IMR-90 (cell line): ENCODE measurements around the gene YTHDC2. TPM values are rescaled to one million over a fixed set of nuclear protein-coding genes. Genes with fewer than 3 reads are reported as not detected.

Experiments
- ATAC-seq: fragments of 200-7000 bp; cut with Tn5 transposase; 2 replicates; pipeline ENCODE4 v1.9.1; 2020; ENCODE audit warnings: low read depth, mild to moderate bottlenecking, moderate library complexity
- BruUV-seq: library from RNA; stranded (reverse); fragments of 400-500 nt; replicated peaks from 2 replicates; lab custom pipeline; 2021; lab: Mats Ljungman, UMichigan
- CTCF ChIA-PET: fragments of 300-600 bp; formaldehyde crosslinking; extraction: SDS; loops from one replicate; lab custom pipeline; 2021; ENCODE audit warnings: antibody characterized with exemption; lab: Yijun Ruan, JAX
- POLR2A ChIA-PET: fragments of 300-600 bp; sonication (Branson Sonifier 250); formaldehyde crosslinking; loops from one replicate; lab custom pipeline; 2022; ENCODE audit warnings: antibody characterized with exemption; ENCODE audit not compliant: unreplicated experiment; lab: Charles Lee
- DNase-seq: peaks from one replicate; pipeline ENCODE4 v3.0.0; 2013
- H2AFZ ChIP-seq: replicated peaks from 2 replicates; pipeline ENCODE3; 2013; ENCODE audit warnings: low read length, mild to moderate bottlenecking; ENCODE audit not compliant: poor library complexity
- H2AK5ac ChIP-seq: 2 replicates; pipeline ENCODE4 v1.6.1; 2013; ENCODE audit warnings: low read depth, low read length, inconsistent platforms
- H2AK9ac ChIP-seq: replicated peaks from 2 replicates; pipeline ENCODE3; 2013; ENCODE audit warnings: mild to moderate bottlenecking, low read depth, low read length, moderate library complexity; ENCODE audit not compliant: poor library complexity
- H2BK120ac ChIP-seq: 2 replicates; pipeline ENCODE4 v1.6.1; 2013; ENCODE audit warnings: low read depth, low read length, inconsistent platforms
- H2BK15ac ChIP-seq: 3 replicates; pipeline ENCODE4 v1.6.1; 2013; ENCODE audit warnings: low read depth, low read length, inconsistent platforms
- H2BK20ac ChIP-seq: 2 replicates; pipeline ENCODE4 v1.6.1; 2013; ENCODE audit warnings: low read depth, mild to moderate bottlenecking, inconsistent platforms, low read length, moderate library complexity
- H2BK5ac ChIP-seq: 2 replicates; pipeline ENCODE4 v1.6.1; 2013; ENCODE audit warnings: mild to moderate bottlenecking, low read depth, low read length, inconsistent platforms; ENCODE audit not compliant: poor library complexity, severe bottlenecking
- H3K14ac ChIP-seq: replicated peaks from 2 replicates; pipeline ENCODE4 v1.6.1; 2013; ENCODE audit warnings: low read depth, low read length, inconsistent platforms
- H3K18ac ChIP-seq: 2 replicates; pipeline ENCODE4 v1.6.1; 2013; ENCODE audit warnings: low read depth, low read length, control low read depth
- H3K23ac ChIP-seq: 2 replicates; pipeline ENCODE4 v1.6.1; 2013; ENCODE audit warnings: low read depth, low read length, inconsistent platforms
- H3K27ac ChIP-seq: 2 replicates; pipeline ENCODE4 v1.5.1; 2013; ENCODE audit warnings: mild to moderate bottlenecking, control low read depth, low read length; ENCODE audit not compliant: insufficient read depth
- H3K27me3 ChIP-seq: 2 replicates; pipeline ENCODE4 v1.6.1; 2013; ENCODE audit warnings: low read length; ENCODE audit not compliant: control insufficient read depth, insufficient read depth
- H3K36me3 ChIP-seq: 2 replicates; pipeline ENCODE4 v1.6.1; 2013; ENCODE audit warnings: low read length, mixed read lengths; ENCODE audit not compliant: control insufficient read depth, insufficient read depth
- H3K4ac ChIP-seq: 2 replicates; pipeline ENCODE4 v1.6.1; 2013; ENCODE audit warnings: low read depth, low read length, inconsistent platforms
- H3K4me1 ChIP-seq: 2 replicates; pipeline ENCODE4 v1.6.1; 2013; ENCODE audit warnings: low read length, mixed read lengths; ENCODE audit not compliant: control insufficient read depth, insufficient read depth
- H3K4me2 ChIP-seq: 2 replicates; pipeline ENCODE4 v1.6.1; 2013; ENCODE audit warnings: low read depth, mild to moderate bottlenecking, control low read depth, low read length, moderate library complexity
- H3K4me3 ChIP-seq: 2 replicates; pipeline ENCODE4 v1.5.1; 2013; ENCODE audit warnings: low read depth, mild to moderate bottlenecking, control low read depth, low read length, moderate library complexity; ENCODE audit not compliant: insufficient read depth
- H3K56ac ChIP-seq: 2 replicates; pipeline ENCODE4 v1.6.1; 2013; ENCODE audit warnings: low read length, inconsistent platforms; ENCODE audit not compliant: insufficient read depth; ENCODE audit errors: extremely low read depth
- H3K79me1 ChIP-seq, 2 experiments: 2 replicates each; pipeline ENCODE4 v1.6.1; 2013; ENCODE audit warnings: low read length in 2 of 2, inconsistent platforms in 1 of 2, low read depth in 1 of 2
- H3K9ac ChIP-seq: 2 replicates; pipeline ENCODE4 v1.6.1; 2013; ENCODE audit warnings: low read depth, low read length, control low read depth
- H3K9me1 ChIP-seq: 2 replicates; pipeline ENCODE4 v1.6.1; 2013; ENCODE audit warnings: low read length, inconsistent platforms; ENCODE audit not compliant: insufficient read depth
- H3K9me3 ChIP-seq: 2 replicates; pipeline ENCODE4 v1.6.1; 2013; ENCODE audit warnings: low read length; ENCODE audit not compliant: control insufficient read depth, insufficient read depth
- H4K20me1 ChIP-seq: 2 replicates; pipeline ENCODE4 v1.6.1; 2013; ENCODE audit warnings: low read length, inconsistent platforms; ENCODE audit not compliant: insufficient read depth
- H4K5ac ChIP-seq: 2 replicates; pipeline ENCODE4 v1.6.1; 2013; ENCODE audit warnings: mild to moderate bottlenecking, low read depth, low read length, control low read depth
- H4K8ac ChIP-seq, 2 experiments: 2 replicates each; pipeline ENCODE4 v1.6.1; 2013; ENCODE audit warnings: low read depth in 2 of 2, low read length in 2 of 2, control low read depth in 1 of 2, inconsistent platforms in 1 of 2
- H4K91ac ChIP-seq: 2 replicates; pipeline ENCODE4 v1.6.1; 2013; ENCODE audit warnings: low read depth, low read length, inconsistent platforms; ENCODE audit not compliant: insufficient read depth
- BHLHE40 ChIP-seq: fragments of 150-350 bp; IDR thresholded peaks from 2 replicates; pipeline ENCODE4 v1.6.1; 2016; ENCODE audit warnings: mild to moderate bottlenecking, low read depth, low read length
- CHD1 ChIP-seq: IDR thresholded peaks from 2 replicates; pipeline ENCODE4 v1.6.1; 2012; ENCODE audit warnings: low read depth, low read length, improper control_type of control experiment
- FOS ChIP-seq: fragments of 150-350 bp; IDR thresholded peaks from 2 replicates; pipeline ENCODE4 v1.6.1; 2016; ENCODE audit warnings: low read depth, low read length
- MAZ ChIP-seq: IDR thresholded peaks from 2 replicates; pipeline ENCODE4 v1.6.1; 2012; ENCODE audit warnings: low read depth, mild to moderate bottlenecking, low read length, improper control_type of control experiment, moderate library complexity, borderline replicate concordance
- MXI1 ChIP-seq: IDR thresholded peaks from 2 replicates; pipeline ENCODE4 v1.6.1; 2012; ENCODE audit warnings: low read depth, mild to moderate bottlenecking, low read length, moderate library complexity, borderline replicate concordance
- NFE2L2 ChIP-seq: fragments of 150-350 bp; IDR thresholded peaks from 2 replicates; pipeline ENCODE4 v1.6.1; 2016; ENCODE audit warnings: low read depth, mild to moderate bottlenecking, low read length
- POLR2A ChIP-seq: IDR thresholded peaks from 2 replicates; pipeline ENCODE4 v1.6.1; 2012; ENCODE audit warnings: mild to moderate bottlenecking, low read depth, low read length
- RCOR1 ChIP-seq: IDR thresholded peaks from 2 replicates; pipeline ENCODE4 v1.6.1; 2012; ENCODE audit warnings: mild to moderate bottlenecking, low read length, improper control_type of control experiment; ENCODE audit not compliant: insufficient replicate concordance
- RFX5 ChIP-seq: IDR thresholded peaks from 2 replicates; pipeline ENCODE4 v1.8.0; 2012; ENCODE audit warnings: low read depth, mild to moderate bottlenecking, low read length, moderate library complexity
- WGBS, 2 experiments: methylation state at CpG; one replicate each; pipeline versions ENCODE4 v1.1.5 to v1.1.7; 2013; ENCODE audit warnings: missing lambda C conversion rate in 2 of 2; ENCODE audit not compliant: insufficient read length in 1 of 2; ENCODE audit errors: extremely low coverage in 2 of 2; 5-methylcytosine and 5-hydroxymethylcytosine counted together
- dilution Hi-C: fragments of 300-500 bp; cut with HindIII; formaldehyde crosslinking; loops from one replicate; pipeline ENCODE4 v1.14.3; 2018; ENCODE audit warnings: low sequenced_read_pairs; ENCODE audit not compliant: unreplicated experiment
- in situ Hi-C: fragments of 300-500 bp; cut with MboI; formaldehyde crosslinking; loops from 3 replicates; pipeline ENCODE4 v1.14.3; 2019; ENCODE audit warnings: low sequenced_read_pairs, inconsistent platforms, mixed read lengths
- intact Hi-C: fragments of 100-400 bp; cut with micrococcal nuclease; formaldehyde crosslinking; loops from 2 replicates; pipeline ENCODE4 v1.10.0; 2022
- polyA plus RNA-seq, 3 experiments: library from polyadenylated mRNA; depleted of rRNA; stranded (reverse); fragments of >200 nt; gene quantifications; 2 replicates each; pipeline ENCODE4 v1.2.3, GENCODE V29; 2012; ENCODE audit warnings: low replicate concordance in 1 of 3
- total RNA-seq: library from RNA; depleted of rRNA; stranded (reverse); fragments of >200 nt; gene quantifications from 2 replicates; pipeline ENCODE4 v1.2.3, GENCODE V29; 2012
- TF ChIP-seq, protein P1 (sequence below): fragments of 150-350 bp; IDR thresholded peaks from 2 replicates; pipeline ENCODE4 v1.6.1; 2016; ENCODE audit warnings: low read depth, mild to moderate bottlenecking, low read length, moderate library complexity, borderline replicate concordance
- TF ChIP-seq, protein P2 (sequence below): fragments of 150-350 bp; IDR thresholded peaks from 2 replicates; pipeline ENCODE4 v1.6.1; 2017; ENCODE audit warnings: mild to moderate bottlenecking, antibody characterized with exemption, low read length, low read depth

Gene YTHDC2
- total and polyA plus RNA-seq, 2 of the 4 experiments (the other 2 are of a cell fraction): 6.5 to 13.4 TPM

DNA sequence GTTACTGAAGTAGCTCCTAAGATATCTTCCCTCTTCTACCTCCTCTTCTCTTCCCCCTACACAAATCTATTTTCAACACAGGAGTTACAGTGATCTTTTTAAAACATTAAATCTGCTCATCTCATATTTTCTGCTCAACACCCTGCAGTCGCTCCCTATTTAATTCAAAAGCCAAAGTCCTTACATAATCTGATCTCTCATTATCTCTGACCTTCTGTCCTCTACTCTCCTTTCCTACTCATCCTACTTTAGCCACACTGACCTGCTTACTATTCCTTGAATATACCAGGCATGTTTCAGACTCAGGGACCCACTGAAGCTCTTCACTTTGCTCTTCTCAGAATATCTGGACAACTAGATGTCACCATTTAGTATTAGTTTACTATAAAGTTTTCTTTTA is 87.9 kb downstream of the YTHDC2 start:
- ChIA-PET CTCF (no interaction called here), POLR2A (no interaction called here)
- Histone ChIP-seq H3K14ac (no peak overlapping the region), H4K5ac (no peak overlapping the region), H2BK15ac (no peak overlapping the region), H4K8ac (no peak overlapping the region), H2BK20ac (no peak overlapping the region), H2AK5ac (no peak overlapping the region), H2AK9ac (no peak overlapping the region), H2AFZ (no peak overlapping the region), H3K79me1 (no peaks in the 10 kb centered on the region), H2BK5ac (no peak overlapping the region), H4K20me1 (no peaks in the 10 kb centered on the region), H4K91ac (no peak overlapping the region), H3K4me1 (0 out of 2 replicates have a peak, but pooled peaks cover 2% of the 10 kb centered on the region), H3K56ac (no peak overlapping the region), H3K9ac (no peak overlapping the region), H3K4me2 (no peak overlapping the region), H3K27ac (no peak overlapping the region), H3K4ac (no peak overlapping the region), H3K23ac (no peak overlapping the region), H3K36me3 (no peaks in the 10 kb centered on the region; the same call in 1 of the 2 replicates), H3K9me3 (no peaks in the 10 kb centered on the region), H3K4me3 (no peak overlapping the region), H3K18ac (no peak overlapping the region), H2BK120ac (no peak overlapping the region), H3K9me1 (no peaks in the 10 kb centered on the region), H3K27me3 (no peaks in the 10 kb centered on the region; the same call in 1 of the 2 replicates)
- ATAC-seq (no peak), DNase-seq (no peak)
- no TSS peak for BruUV-seq
- intact Hi-C loops: no loop called here
- no peak for TF ChIP-seq RCOR1
- TF ChIP-seq NFE2L2: no peak
- TF ChIP-seq, protein P1, sequence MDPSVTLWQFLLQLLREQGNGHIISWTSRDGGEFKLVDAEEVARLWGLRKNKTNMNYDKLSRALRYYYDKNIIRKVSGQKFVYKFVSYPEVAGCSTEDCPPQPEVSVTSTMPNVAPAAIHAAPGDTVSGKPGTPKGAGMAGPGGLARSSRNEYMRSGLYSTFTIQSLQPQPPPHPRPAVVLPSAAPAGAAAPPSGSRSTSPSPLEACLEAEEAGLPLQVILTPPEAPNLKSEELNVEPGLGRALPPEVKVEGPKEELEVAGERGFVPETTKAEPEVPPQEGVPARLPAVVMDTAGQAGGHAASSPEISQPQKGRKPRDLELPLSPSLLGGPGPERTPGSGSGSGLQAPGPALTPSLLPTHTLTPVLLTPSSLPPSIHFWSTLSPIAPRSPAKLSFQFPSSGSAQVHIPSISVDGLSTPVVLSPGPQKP: no peak
- TF ChIP-seq MAZ: no peak
- no peak for TF ChIP-seq BHLHE40
- TF ChIP-seq MXI1: no peak
- no peak for TF ChIP-seq CHD1
- no peak for TF ChIP-seq POLR2A
- TF ChIP-seq, protein P2, sequence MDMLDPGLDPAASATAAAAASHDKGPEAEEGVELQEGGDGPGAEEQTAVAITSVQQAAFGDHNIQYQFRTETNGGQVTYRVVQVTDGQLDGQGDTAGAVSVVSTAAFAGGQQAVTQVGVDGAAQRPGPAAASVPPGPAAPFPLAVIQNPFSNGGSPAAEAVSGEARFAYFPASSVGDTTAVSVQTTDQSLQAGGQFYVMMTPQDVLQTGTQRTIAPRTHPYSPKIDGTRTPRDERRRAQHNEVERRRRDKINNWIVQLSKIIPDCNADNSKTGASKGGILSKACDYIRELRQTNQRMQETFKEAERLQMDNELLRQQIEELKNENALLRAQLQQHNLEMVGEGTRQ: no peak
- TF ChIP-seq RFX5: no peak
- TF ChIP-seq FOS: no peak
- in situ Hi-C loops: loop anchor here (10.0 to 25.0 kb wide), 3 partner anchors 227 to 1427 kb away; no protein-coding TSS in a partner anchor
- WGBS, 2 experiments: 83% methylated on average over 1 of the region's 1 CpG; no CpG with 5 or more reads in 1 of the 2 experiments
- dilution Hi-C loops: no loop called here
